Activated B cell treated with CpG ODN at 0.5 μM for 24 hours (primary cell): ENCODE data around the gene CORO6. TPM values are rescaled to one million over a fixed set of nuclear protein-coding genes. Genes with fewer than 3 reads are reported as not detected.

Experiments used
- ATAC-seq: fragments of 200-7000 bp; cut with Tn5 transposase; one replicate; pipeline ENCODE4 v1.10.0; 2021; ENCODE audit warnings: low read depth, mild to moderate bottlenecking, moderate library complexity
- CTCF ChIA-PET: fragments of 350-600 bp; sonication (Branson Sonifier 250); formaldehyde crosslinking; loops from one replicate; lab custom pipeline; 2021; ENCODE audit warnings: antibody characterized with exemption; lab: Charles Lee
- POLR2A ChIA-PET: fragments of 350-600 bp; sonication (Branson Sonifier 250); formaldehyde crosslinking; loops from one replicate; lab custom pipeline; 2021; ENCODE audit warnings: antibody characterized with exemption; lab: Charles Lee
- DNase-seq: peaks from one replicate; pipeline ENCODE4 v3.0.0; 2022
- H3K27ac Mint-ChIP-seq: one replicate; pipeline ENCODE4 v1.8.0; 2020; ENCODE audit warnings: mixed read lengths
- H3K27me3 Mint-ChIP-seq: one replicate; pipeline ENCODE4 v1.8.0; 2021; ENCODE audit warnings: mixed read lengths
- H3K36me3 Mint-ChIP-seq: one replicate; pipeline ENCODE4 v1.8.0; 2021; ENCODE audit warnings: low read depth, mixed read lengths
- H3K4me1 Mint-ChIP-seq: one replicate; pipeline ENCODE4 v1.8.0; 2021; ENCODE audit warnings: mixed read lengths
- H3K4me3 Mint-ChIP-seq: one replicate; pipeline ENCODE4 v1.8.0; 2020; ENCODE audit warnings: mild to moderate bottlenecking, mixed read lengths
- H3K9me3 Mint-ChIP-seq: one replicate; pipeline ENCODE4 v1.8.0; 2020; ENCODE audit warnings: mixed read lengths
- intact Hi-C: fragments of 100-400 bp; cut with micrococcal nuclease; formaldehyde crosslinking; loops from one replicate; pipeline ENCODE4 v1.15.1; 2024
- total RNA-seq: library from RNA; stranded (reverse); gene quantifications from 2 replicates; pipeline ENCODE4 v1.2.3, GENCODE V29; 2022
- TF ChIP-seq, protein P1 (sequence below): fragments of 200-600 bp; IDR thresholded peaks from one replicate; pipeline ENCODE4 v1.8.0; 2022; ENCODE audit warnings: antibody characterized with exemption, mild to moderate bottlenecking

Gene CORO6
- total RNA-seq, 1 donor from 2014 or later = 4.1 TPM

DNA sequence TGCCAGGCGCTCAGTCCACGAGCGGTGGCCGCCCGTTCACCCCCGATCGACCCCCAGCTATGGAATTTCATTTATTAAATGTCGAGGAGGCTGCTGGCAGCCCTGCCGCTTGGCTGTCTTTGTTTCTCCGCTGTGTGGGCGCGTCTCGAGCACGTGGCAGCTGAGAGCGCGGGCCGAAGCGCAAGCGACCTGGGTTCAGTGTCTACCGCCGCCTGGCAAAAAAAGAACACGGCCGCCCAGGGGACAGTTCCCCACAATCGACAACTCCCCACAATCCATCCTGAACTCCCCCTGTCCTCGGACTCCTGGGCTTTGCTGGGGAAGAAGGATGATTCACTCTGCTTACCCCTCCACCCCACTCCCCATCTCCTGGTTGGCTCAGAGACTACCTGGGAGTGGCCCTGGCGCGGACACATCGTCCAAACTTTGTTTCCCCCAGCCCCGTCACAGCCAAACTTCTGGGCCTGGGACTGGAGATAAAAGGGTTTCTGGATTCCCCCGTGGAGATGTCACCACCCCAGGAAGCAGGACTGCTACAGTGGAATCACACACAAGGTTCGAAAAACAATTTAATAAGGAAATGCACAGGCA lies 31.5 kb downstream of the CORO6 start:
- Mint-ChIP-seq H3K4me1 (peaks cover 59% of the 10 kb centered on the region), H3K27me3 (no peaks in the 10 kb centered on the region), H3K36me3 (peaks cover 3% of the 10 kb centered on the region), H3K27ac (peak overlapping the region; percentile 78), H3K9me3 (no peaks in the 10 kb centered on the region), H3K4me3 (peak overlapping the region; percentile 83)
- ATAC-seq = no peak
- POLR2A ChIA-PET = interaction anchor here (0.7 to 3.4 kb wide), 10 partner anchors 11 to 26 kb away, joined by 3 to 32 read pairs (median 5); partner anchors contain the start of gene TP53I13
- TF ChIP-seq, protein P1, sequence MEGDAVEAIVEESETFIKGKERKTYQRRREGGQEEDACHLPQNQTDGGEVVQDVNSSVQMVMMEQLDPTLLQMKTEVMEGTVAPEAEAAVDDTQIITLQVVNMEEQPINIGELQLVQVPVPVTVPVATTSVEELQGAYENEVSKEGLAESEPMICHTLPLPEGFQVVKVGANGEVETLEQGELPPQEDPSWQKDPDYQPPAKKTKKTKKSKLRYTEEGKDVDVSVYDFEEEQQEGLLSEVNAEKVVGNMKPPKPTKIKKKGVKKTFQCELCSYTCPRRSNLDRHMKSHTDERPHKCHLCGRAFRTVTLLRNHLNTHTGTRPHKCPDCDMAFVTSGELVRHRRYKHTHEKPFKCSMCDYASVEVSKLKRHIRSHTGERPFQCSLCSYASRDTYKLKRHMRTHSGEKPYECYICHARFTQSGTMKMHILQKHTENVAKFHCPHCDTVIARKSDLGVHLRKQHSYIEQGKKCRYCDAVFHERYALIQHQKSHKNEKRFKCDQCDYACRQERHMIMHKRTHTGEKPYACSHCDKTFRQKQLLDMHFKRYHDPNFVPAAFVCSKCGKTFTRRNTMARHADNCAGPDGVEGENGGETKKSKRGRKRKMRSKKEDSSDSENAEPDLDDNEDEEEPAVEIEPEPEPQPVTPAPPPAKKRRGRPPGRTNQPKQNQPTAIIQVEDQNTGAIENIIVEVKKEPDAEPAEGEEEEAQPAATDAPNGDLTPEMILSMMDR = no peak
- intact Hi-C loops = loop anchor here (1.0 to 10.0 kb wide), 4 partner anchors 11 to 636 kb away; partner anchors contain the start of gene PHF12
- no peak for DNase-seq
- CTCF ChIA-PET = interaction anchor here (0.6 to 4.3 kb wide), 14 partner anchors 13 to 340 kb away, joined by 3 to 70 read pairs (median 9); partner anchors contain the start of gene SSH2

DNA sequence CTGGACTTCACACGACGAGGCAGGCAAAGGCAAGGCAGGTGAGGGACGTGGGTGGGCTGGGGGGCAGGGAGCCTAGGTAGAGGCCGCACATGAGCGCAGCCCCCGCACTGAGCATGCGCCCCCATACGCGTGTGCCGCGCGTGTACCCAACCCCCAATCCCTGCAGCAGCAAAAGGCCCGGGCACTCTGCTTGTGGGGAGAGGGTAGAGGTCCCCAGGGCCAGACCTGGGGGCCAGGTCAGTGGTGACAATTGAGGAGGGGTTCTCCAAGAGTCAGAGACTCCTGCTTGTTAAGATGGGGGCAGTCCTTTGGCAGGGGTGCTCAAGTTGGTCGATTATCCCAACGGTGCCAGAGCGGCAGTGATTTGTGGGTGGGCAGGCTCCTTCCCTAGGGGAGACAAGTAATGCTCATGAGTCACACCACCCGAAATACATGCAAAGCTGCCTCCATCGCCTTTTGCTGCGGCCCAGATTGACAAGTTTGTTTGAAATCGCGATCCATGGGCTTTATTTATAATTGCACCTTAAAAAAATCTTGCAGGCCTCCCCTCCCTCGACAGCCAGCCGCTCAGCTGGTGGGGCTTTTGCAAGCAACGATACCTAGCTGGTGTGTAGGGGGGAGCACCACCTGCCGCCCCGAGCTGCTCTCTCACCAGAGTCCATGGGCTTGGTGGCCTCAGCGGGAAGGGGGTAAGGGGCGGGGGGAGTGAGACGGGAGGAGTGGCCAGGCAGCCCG lies 32.1 kb downstream of the CORO6 start:
- H3K36me3 Mint-ChIP-seq = peaks cover 3% of the 10 kb centered on the region
- no peaks in the 10 kb centered on the region for H3K27me3 Mint-ChIP-seq
- POLR2A ChIA-PET = interaction anchor here (0.7 to 3.4 kb wide), 8 partner anchors 10 to 27 kb away, joined by 3 to 32 read pairs (median 5); partner anchors contain the start of gene TP53I13
- DNase-seq (no peak), ATAC-seq (no peak)
- H3K4me1 Mint-ChIP-seq = peaks cover 65% of the 10 kb centered on the region
- intact Hi-C loops = loop anchor here (1.0 to 10.0 kb wide), 4 partner anchors 10 to 636 kb away; partner anchors contain the start of gene PHF12
- peak overlapping the region; percentile 83 for H3K4me3 Mint-ChIP-seq
- peak overlapping the region; percentile 78 for H3K27ac Mint-ChIP-seq
- H3K9me3 Mint-ChIP-seq = no peaks in the 10 kb centered on the region
- CTCF ChIA-PET = interaction anchor here (0.6 to 4.3 kb wide), 11 partner anchors 12 to 340 kb away, joined by 3 to 70 read pairs (median 10); partner anchors contain the start of gene SSH2
- TF ChIP-seq, protein P1 = no peak

DNA sequence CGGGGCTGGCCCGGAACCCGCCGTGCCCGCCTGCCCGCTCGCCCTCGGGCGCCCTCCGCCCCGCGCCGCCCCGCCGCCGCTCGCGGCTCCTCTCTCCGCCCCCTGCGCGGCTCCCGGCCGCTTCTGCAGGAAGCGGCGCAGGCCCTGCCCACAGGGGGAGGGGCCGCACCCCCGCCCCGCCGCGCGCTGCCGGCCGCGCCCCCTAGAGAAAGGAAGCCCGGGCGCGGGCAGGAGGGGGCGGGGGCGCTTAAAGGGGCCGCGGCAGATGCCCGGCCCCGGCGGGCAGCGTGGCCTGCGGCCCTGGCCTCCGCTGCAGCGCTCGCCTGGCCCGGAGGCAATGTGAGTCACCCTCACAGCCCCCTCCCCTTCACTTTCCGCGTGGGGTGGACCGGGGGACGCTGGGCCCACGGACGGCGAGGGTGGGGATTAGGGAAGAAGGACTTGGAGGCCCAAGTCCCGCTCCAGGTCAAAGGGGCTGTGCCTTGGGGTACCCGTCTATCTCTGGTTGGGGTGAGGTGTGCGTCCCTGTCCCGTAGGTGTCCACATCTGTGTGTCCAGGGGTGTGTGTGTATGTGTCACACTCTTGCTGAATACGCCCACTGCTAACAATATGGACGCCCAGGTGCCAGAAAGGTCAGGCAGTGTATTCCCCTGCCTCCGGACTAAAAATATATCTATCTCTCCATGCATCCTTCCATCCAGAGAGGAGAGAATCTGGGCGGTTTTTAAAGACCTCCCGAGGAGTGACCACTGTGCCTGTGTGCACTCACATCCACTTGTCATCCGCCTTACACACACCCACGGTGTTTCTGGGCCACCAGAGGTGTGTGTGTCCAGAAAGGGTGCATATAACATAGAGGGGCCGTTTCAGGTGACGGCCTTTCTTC lies 32.9 kb downstream of the CORO6 start, which contains the start of gene GIT1:
Gene GIT1 (minus strand): TSS at position 125 of the 887 bp plus-strand sequence. CDS start 270 bp downstream, outside the sequence.
- H3K9me3 Mint-ChIP-seq = no peaks in the 10 kb centered on the region
- ChIA-PET POLR2A (interaction anchor here (1.0 to 3.4 kb wide), 5 partner anchors 9 to 171 kb away, joined by 3 to 32 read pairs (median 4); no protein-coding TSS in a partner anchor), CTCF (interaction anchor here (0.7 to 2.0 kb wide), 3 partner anchors 17 to 26 kb away, joined by 3 to 11 read pairs (median 10); no protein-coding TSS in a partner anchor)
- intact Hi-C loops = loop anchor here (1.0 to 10.0 kb wide), 5 partner anchors 21 to 1233 kb away; partner anchors contain the start of genes CRLF3, PHF12, SSH2 and TP53I13
- peaks cover 73% of the 10 kb centered on the region for H3K4me1 Mint-ChIP-seq
- peaks cover 3% of the 10 kb centered on the region for H3K36me3 Mint-ChIP-seq
- no peaks in the 10 kb centered on the region for H3K27me3 Mint-ChIP-seq
- TF ChIP-seq, protein P1 = no peak
- DNase-seq = peak; percentile 88
- H3K4me3 Mint-ChIP-seq = peak within 1 kb of the TSS; percentile 87
- ATAC-seq = peak; percentile 83
- H3K27ac Mint-ChIP-seq = peak within 1 kb of the TSS; percentile 83

DNA sequence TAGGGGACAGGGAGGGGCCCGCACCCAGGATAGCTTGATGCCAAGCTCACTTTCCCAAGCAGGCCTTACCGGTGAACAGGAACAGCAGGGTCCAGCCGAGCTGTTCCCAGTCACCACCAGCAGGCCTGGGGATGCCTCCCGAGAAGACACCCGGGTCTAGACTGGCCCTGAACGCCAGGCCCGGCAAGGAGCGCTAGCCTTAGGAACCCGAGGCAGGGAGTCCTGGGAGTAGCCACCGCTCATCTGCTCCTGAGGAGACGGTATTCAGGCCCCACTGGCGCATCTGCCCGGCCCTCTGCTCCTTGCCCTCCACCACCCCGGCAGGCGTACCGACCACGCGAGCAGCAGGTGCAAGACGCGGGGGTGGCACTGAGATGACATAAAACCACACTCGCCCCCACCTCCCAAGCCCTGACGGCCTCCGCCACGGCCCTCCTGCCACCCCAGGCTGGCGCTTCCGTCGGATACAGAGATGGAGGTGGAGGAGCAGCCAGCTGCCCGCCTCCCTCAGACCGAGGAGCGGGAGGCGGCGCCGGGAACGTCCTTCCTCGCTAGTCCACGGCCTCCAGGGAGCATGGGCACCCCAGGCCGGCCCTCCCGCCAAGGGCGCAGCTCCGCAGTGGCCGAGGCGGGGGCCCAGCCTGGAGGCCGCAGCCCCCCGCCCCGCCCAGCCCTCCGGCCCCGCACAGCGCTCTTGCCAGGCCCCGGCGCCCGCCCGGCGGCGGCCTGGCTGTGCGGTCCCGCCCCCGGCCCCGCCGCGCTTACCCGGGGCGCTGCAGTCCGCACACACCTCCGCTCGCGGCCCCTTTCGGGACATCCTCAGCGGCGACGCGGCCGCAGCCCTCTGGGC lies 33.9 kb downstream of the CORO6 start:
- ATAC-seq = peak; percentile 4
- H3K27me3 Mint-ChIP-seq = no peaks in the 10 kb centered on the region
- H3K36me3 Mint-ChIP-seq = peaks cover 3% of the 10 kb centered on the region
- CTCF ChIA-PET = interaction anchor here (1.5 to 1.8 kb wide), 3 partner anchors 25 to 51 kb away, joined by 3 to 10 read pairs (median 4); no protein-coding TSS in a partner anchor
- no peak for DNase-seq
- H3K4me3 Mint-ChIP-seq = peak overlapping the region; percentile 87
- no peaks in the 10 kb centered on the region for H3K9me3 Mint-ChIP-seq
- H3K4me1 Mint-ChIP-seq = peaks cover 77% of the 10 kb centered on the region
- POLR2A ChIA-PET = interaction anchor here (0.9 to 1.1 kb wide), 3 partner anchors 9 to 172 kb away, joined by 3 to 5 read pairs (median 4); no protein-coding TSS in a partner anchor
- intact Hi-C loops = loop anchor here (1.0 to 5.0 kb wide), 4 partner anchors 20 to 1234 kb away; partner anchors contain the start of genes CRLF3, SSH2 and TP53I13
- TF ChIP-seq, protein P1 = no peak
- H3K27ac Mint-ChIP-seq = peak overlapping the region; percentile 83
